SK-N-SH (cell line): ENCODE measurements around the gene TBC1D3B.

Source experiments
- CTCF ChIP-seq: fragments of 200-600 bp; sonication (generic); IDR thresholded peaks from 2 replicates; pipeline ENCODE4 v1.6.1; 2017; ENCODE audit warnings: antibody characterized with exemption, mild to moderate bottlenecking, moderate library complexity
- POLR2AphosphoS5 ChIP-seq: IDR thresholded peaks from 2 replicates; pipeline ENCODE4 v1.6.1; 2012; ENCODE audit warnings: low read depth, low read length
- RFX5 ChIP-seq: IDR thresholded peaks from 2 replicates; pipeline ENCODE4 v1.6.1; 2012; ENCODE audit warnings: mild to moderate bottlenecking, improper control_type of control experiment, low read length
- USF2 ChIP-seq: fragments of 150-350 bp; IDR thresholded peaks from 2 replicates; pipeline ENCODE4 v1.6.1; 2017; ENCODE audit warnings: antibody characterized with exemption, low read length, low read depth, borderline replicate concordance
- ZBTB33 ChIP-seq: IDR thresholded peaks from 2 replicates; pipeline ENCODE4 v1.4.0; 2012; ENCODE audit warnings: low read depth, borderline replicate concordance

- TF ChIP-seq ZBTB33 (no peak), CTCF (no peak), USF2 (no peak), RFX5 (no peak), POLR2AphosphoS5 (no peak)
Measured at GRCh38 chr17:36196131-36196486, 19.7 kb upstream of the TBC1D3B start.
